Tibial nerve (tissue), 4 donors: ENCODE data around the gene MARCHF3.

ENCODE experiments used
- CTCF ChIP-seq, 5 experiments: fragments of 200-600 bp in 3 of 5; fragments of 450-650 bp in 2 of 5; sonication (generic) in 3 of 5; IDR thresholded peaks; one replicate each; pipeline ENCODE4 v1.5.1; 2016 to 2019; ENCODE audit warnings: antibody characterized with exemption in 5 of 5, mild to moderate bottlenecking in 3 of 5, moderate library complexity in 2 of 5
- EP300 ChIP-seq, 2 donors: sonication (generic); formaldehyde crosslinking; IDR thresholded peaks; one replicate each; pipeline ENCODE4 v1.6.1; 2017; ENCODE audit warnings: antibody characterized with exemption in 2 of 2, mild to moderate bottlenecking in 1 of 2
- POLR2A ChIP-seq, 2 donors: fragments of 450-650 bp; IDR thresholded peaks; one replicate each; pipeline ENCODE4 v1.6.1; 2017; ENCODE audit warnings: antibody characterized with exemption in 2 of 2, mild to moderate bottlenecking in 2 of 2, moderate library complexity in 2 of 2

- no peak for TF ChIP-seq POLR2A (IDR thresholded peaks at IDR 0.05)
- TF ChIP-seq CTCF (IDR thresholded peaks at IDR 0.05) = no peak
- no peak for TF ChIP-seq EP300 (IDR thresholded peaks at IDR 0.05)
Observed at GRCh38 chr5:126987271-126987899, 43.0 kb downstream of the MARCHF3 start.
